HG03432 (cell line): ENCODE results near the gene UCP2.
"Not testable (repeated sequence)": the region's sequence is repeated elsewhere in the genome, so short reads cannot be mapped to it uniquely, and the experiment has no call there.

ENCODE experiments used
- ATAC-seq: cut with Tn5 transposase; IDR thresholded peaks from one replicate; pipeline ENCODE4 v1.9.1; 2021; ENCODE audit warnings: mild to moderate bottlenecking, moderate library complexity; ENCODE audit not compliant: unreplicated experiment

Gene UCP2

DNA sequence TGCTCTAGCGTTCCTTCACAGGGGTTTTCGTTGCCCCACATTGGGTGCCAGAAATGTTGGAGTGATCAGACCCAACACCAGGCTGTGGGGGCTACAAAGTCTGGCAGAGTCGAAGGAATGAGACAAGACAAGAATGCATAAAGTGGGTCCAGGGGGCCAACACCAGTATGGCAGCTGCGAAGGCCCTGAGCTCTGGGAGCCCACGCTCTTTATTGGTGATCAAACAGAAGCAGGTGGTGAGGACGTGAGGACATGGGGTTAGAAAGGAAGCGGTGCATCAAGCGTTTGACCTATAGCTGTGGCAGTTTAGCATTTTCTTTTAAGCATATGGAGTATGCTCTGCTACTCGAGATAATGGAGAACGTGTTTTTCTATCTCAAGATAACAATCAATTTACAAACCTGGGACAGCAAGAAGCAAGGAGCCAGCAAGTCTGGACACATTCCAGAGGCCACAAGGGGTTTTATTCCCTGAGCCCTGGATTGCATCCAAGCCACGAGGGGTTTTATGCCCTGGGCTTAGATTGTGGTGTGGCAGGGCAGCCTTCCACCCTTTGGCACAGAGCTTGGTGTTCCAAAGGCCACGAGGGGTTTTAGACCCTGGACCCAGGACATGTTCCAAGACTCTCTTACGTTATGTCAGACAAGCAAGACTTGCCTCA is 35.7 kb downstream of the UCP2 start:
- no peak for ATAC-seq

DNA sequence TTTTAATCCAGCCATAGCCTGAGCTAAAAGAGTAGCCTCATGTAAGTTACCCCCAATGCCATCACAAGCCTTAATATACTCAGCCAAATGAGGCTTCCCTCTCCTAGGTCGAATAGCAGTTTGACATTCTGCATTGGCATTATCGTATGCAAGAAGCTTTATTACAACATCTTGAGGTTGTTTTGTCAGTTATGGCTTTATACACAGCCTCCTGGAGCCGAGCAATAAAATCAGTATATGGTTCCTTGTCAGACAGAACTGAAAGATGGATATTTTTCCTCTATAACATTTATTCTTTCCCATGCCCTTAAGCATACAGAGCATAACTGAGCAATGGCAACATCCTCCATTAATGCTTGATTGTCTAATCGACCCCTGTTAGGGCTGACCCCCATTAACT is 37.2 kb downstream of the UCP2 start:
- no peak for ATAC-seq

DNA sequence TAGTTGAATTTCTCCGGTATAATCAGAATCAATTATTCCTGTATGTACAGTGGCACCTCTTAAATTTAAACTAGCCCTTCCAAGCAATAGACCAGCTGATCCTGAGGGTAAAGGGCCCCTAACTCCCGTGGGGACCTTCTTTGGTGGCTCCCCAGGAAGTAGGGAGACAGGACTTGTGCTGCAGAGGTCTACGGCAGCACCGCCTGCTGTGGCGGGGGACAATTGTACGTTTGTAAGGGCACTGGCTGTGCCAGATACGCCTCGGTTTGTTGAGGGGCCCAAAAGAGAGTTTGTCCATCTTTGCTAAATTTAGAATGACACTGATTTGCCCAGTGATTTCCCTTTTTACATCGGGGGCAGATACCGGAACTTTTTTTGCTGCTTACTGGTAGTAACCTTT is 37.7 kb downstream of the UCP2 start:
- no peak for ATAC-seq

DNA sequence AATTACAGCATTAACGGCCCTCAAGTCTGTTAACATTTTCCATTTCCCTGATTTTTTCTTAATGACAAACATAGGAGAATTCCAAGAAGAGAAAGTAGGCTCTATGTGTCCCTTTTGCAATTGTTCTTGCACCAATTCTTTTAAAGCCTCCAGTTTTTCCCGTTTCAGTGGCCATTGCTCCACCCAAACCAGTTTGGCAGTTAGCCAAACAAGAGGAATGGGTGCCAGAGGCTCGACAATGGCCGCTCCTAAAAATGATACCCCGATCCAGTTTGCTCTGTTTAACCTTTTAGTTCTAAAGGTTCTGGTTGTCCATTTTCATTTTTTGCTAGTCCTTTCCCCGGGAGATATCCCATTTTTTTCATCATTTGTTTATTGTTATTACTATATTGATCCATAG is 38.6 kb downstream of the UCP2 start:
- no peak for ATAC-seq

DNA sequence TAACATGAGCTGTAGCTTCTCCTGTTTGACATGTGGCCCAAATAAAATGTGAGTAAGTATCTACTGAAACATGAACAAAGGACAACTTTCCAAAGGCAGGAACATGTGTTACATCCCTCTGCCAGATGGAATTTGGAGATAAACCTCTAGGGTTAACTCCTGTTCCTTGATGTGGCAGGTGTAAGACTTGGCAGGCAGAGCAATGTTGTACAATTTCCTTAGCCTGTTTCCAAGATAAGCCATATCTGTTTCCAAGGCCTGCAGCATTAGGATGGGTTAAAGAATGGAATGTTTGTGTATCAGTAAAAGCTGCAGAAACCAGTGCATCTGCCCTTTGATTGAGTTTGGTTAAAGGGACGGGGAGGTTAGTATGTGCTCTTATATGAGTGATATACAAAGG is 40.6 kb downstream of the UCP2 start:
- ATAC-seq: no peak

DNA sequence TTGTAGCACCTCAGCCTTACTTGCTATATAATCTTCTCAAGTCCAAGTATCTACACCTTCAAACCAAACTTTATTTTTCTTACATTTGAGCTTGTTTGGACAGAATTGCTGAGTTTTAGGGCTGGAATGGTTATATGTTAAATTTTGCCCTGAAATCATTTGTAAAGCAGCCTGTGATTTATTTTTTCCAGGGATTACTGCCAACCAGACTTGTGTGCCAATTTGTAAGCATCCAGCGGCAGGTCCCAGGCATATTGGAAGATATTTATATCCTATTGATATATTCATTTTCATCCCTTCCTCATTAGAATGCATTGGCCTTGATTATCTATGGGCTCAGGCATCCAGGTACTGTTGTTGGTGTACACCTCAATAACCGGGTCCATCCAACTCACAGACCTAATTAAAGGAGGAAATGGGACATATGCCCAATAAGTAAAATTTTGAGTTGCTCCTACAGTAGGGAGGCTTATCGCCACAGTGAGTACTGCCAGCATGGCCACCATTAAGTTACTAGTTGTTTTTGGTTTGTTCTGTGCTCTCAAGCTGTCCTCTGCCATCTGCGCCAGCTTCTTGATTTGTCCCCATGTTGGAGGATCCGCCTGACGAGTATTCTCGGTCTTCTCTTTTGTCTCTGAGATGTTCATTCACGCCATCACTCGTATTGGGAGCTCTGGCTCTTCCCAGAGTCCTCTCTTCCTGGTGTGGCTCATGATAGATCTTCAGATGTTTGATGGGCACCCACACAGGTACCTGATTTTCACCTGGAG is 41.7 kb downstream of the UCP2 start:
- no peak for ATAC-seq

DNA sequence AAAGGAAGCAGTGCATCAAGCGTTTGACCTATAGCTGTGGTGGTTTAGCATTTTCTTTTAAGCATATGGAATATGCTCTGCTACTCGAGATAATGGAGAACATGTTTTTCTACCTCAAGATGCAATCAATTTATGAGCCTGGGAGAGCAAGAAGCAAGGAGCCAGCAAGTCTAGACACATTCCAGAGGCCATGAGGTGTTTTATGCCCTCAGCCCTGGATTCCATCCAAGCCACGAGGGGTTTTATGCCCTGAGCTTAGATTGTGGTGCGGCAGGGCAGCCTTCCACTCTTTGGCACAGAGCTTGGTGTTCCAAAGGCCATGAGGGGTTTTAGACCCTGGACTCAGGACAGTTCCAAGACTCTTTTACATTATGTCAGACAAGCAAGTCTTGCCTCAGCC is 43.5 kb downstream of the UCP2 start:
- ATAC-seq: no peak

DNA sequence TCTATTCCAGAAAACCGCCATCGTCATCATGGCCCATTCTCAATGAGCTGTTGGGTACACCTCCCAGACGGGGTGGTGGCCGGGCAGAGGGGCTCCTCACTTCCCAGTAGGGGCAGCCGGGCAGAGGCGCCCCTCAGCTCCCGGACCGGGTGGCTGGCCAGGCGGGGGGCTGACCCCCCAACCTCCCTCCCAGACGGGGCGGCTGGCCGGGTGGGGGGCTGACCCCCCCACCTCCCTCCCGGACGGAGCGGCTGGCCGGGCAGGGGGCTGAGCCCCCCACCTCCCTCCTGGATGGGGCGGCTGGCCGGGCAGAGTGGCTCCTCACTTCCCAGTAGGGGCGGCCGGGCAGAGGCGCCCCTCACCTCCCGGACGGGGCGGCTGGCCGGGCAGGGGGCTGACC is 46.6 kb downstream of the UCP2 start:
- not testable (repeated sequence) for ATAC-seq

DNA sequence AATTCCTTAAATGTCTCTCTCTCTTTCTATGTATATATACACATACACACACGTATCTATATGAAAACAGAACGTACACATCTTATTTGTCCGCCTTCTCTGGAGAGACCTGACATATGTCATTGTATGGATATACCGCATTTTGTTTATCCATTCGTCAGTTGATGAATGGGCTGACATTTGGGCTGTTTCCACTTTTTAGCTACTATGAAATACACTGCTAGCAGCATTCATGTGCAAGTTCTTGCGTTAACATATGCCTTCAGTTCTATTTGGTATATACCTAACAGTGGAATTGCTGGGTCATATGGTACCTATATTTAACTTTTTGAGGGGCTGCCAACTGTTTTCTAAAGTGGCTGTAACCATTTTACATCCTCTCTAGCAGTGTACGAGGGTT is 49.9 kb downstream of the UCP2 start:
- ATAC-seq: no peak

DNA sequence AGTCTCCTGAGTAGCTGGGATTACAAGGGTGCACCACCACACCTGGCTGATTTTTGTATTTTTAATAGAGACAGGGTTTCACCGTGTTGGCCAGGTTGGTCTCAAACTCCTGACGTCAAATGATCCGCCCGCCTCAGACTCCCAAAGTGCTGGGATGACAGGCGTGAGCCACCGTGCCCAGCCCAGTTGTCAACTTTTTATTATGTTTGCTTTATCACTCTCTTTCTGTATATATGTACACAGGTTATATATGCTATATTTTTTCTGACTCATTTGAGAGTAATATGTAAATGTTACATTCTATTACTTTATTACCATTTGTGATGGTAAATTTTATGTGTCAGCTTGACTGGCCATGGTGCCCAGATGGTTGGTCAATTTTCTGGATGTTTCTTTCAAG is 50.7 kb downstream of the UCP2 start:
- ATAC-seq: no peak

DNA sequence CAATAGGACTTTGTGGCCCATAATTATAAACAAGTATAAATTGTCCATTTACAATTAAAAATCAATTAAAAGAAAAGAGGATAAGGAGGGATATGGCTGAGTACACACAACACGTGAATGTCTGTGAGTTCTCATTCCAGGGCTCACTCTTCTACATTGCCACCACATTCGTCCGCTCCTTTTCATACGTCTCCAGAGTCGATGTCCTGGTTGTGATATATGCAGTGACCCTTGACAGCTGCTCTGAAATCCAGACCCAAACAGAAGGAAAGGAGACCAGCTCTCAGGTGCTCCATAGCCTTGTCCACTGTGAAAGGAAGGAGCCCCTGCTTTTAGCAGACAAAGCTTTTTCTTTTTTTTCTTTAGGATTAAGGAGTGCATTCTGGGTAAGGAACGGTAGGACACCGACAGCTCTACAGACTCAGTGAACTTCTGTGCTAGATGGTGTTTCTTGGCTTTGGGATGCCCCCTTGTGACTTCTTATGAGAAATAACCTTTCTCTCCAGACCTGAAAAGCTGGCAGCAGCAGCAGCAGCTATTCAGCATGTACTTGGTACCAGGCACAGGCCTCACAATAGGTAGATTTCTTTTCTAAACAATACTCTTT is 51.5 kb downstream of the UCP2 start:
- ATAC-seq: no peak

DNA sequence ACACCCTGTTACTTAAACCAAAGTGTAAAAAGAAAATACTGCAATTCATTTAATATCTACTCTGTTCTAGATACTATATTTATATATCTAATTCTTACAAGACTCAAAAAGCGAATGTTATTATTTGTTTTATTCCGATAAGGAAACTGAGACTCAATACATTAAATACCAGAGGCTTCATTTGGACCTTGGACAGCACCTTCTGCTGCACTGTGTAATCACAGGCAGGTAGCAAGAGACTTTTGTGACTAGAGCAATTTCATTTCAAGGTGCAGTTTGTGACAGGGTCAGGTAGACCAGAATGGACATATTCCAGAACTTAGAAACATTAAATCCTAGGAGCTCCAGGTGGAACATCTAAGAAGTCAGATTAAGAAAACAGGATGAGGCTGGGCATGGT is 53.3 kb downstream of the UCP2 start:
- no peak for ATAC-seq
